MG63 (cell line): ENCODE measurements around the gene TMEM63A. TPM values are rescaled to one million over a fixed set of nuclear protein-coding genes. Genes with fewer than 3 reads are reported as not detected.
A peak's percentile ranks its signal among the peaks of the same experiment; 100 is the strongest.

Experiments used
- DNase-seq: peaks from one replicate; pipeline ENCODE4 v3.0.0-alpha.2; 2020
- H3K27me3 ChIP-seq: fragments of 250-450 bp; sonication (Bioruptor Pico); 2 replicates; pipeline ENCODE4 v1.5.1; 2020; ENCODE audit warnings: mild to moderate bottlenecking, moderate library complexity
- H3K36me3 ChIP-seq: fragments of 250-450 bp; sonication (Bioruptor Pico); 2 replicates; pipeline ENCODE4 v1.5.1; 2020; ENCODE audit warnings: mild to moderate bottlenecking, moderate library complexity
- H3K4me3 ChIP-seq: fragments of 250-450 bp; sonication (Bioruptor Pico); 2 replicates; pipeline ENCODE4 v1.5.1; 2020; ENCODE audit warnings: mild to moderate bottlenecking, moderate library complexity
- H3K9me3 ChIP-seq: fragments of 250-450 bp; sonication (Bioruptor Pico); 2 replicates; pipeline ENCODE4 v1.5.1; 2020; ENCODE audit warnings: mild to moderate bottlenecking, moderate library complexity
- total RNA-seq: library from RNA; depleted of rRNA; stranded (reverse); fragments of >200 nt; shearing (Covaris generic); gene quantifications from 2 replicates; pipeline ENCODE4 v1.2.3, GENCODE V29; 2014; ENCODE audit warnings: low replicate concordance

Gene TMEM63A
- total RNA-seq, 1 experiment from 2014 or later: 5.5 TPM

DNA sequence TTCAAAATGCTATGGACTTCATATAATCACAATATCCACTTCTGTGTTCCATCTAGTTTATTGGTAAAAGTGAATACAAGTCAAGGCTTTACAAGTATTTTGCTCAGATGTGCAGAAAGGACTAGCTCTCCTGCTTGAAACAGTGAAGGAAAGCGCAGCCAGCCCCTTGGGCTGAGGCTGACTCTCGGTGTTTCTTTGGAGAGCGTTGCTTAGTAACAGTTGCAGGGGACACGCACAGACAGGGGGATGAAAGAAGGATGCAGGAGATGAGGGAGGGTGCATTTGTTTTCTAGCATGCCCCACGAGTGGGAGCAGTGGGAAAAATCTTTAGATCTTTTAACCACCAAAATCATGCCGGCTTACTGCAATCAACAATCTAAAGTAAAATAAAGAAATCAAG, 32.8 kb upstream of the TMEM63A start:
- Histone ChIP-seq H3K36me3 (peaks cover 19% of the 10 kb centered on the region), H3K27me3 (no peaks in the 10 kb centered on the region), H3K4me3 (no peak overlapping the region), H3K9me3 (no peaks in the 10 kb centered on the region)
- DNase-seq: no peak

DNA sequence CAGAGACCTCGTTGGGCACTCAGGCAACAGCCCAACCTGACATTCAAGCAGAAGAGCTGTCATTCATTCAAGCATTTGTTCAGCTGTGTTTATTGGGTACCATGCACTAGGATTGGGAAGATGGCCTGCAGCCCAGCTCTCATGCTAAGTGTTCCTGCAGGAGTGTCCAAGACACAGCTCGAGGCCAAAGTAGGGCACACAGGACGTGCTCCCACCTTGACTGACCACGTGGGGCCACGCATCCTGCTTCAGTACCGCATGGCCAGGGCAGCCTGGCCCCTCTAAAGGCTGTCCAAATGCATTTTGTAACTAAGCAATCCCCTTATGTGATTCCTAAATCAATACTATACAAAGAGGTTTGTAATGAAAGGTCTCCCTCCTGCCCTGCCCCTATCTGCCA, 32.2 kb upstream of the TMEM63A start:
- DNase-seq: no peak
- Histone ChIP-seq H3K4me3 (no peak overlapping the region), H3K36me3 (peaks cover 14% of the 10 kb centered on the region), H3K9me3 (no peaks in the 10 kb centered on the region), H3K27me3 (no peaks in the 10 kb centered on the region)

DNA sequence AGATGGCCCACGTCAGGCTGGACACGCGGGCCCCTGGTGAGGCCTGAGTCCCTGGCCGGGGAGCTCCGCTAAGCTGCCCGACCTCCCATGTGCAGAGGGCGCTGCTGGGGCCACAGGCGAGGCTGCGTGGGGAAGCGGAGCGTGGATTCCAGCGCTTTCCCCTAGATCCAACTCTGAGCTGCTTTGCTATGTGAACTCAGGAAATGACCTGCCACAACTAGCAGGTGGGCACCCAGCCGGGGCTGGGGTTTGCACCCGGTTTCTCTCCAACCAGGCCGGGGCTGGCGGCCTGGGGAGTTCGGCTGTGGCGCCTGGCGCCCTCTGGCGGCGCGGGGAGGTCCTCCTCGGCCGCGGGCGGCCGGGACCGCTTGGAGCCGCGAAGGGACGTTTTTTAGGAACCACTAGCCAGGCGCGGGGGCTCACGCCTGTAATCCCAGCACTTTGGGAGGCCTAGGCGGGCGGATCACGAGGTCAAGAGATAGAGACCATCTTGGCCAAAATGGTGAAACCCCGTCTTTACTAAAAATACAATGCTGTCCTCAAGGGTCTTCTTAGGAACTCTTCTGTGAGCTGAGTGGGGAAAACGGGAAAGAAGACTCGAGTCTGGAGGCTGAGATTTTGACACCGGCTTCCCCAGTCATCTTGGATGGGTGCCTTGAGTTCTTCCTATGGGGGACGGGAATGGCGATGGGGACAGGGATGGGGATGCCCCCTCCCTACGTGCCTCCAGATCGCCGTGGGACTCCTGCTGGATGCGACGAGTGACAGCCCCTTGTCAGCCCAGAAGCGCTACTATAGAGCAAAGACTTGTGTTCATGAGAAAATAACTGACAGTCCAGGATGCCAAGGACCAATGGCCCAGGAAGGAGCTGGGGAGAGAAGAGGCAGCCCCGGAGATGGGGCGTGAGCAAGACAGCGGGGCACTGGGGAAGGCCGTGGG, 29.3 kb upstream of the TMEM63A start:
- H3K9me3 ChIP-seq: no peaks in the 10 kb centered on the region
- H3K4me3 ChIP-seq: no peak overlapping the region
- H3K27me3 ChIP-seq: no peaks in the 10 kb centered on the region
- H3K36me3 ChIP-seq: peaks cover 1% of the 10 kb centered on the region; the same call in 1 of the 2 replicates
- peak; percentile 54 for DNase-seq

DNA sequence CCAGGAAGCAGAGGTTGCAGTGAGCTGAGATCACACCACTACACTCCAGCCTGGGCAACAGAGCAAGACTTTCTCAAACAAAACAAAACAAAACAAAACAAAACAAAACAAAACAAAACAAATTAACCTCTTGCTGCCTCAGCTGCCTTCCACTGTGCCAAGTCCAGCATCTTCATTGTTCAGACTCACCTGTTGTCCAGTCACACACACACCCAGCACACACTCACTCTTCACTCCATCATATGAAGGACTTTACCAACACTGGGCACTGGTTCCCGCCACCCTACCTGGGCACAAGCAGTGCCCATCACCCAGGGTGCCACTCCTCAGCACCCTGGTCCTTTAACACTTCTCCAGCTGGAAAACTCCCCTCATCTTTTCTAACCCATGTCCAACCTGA, 27.3 kb upstream of the TMEM63A start:
- Histone ChIP-seq H3K9me3 (no peaks in the 10 kb centered on the region), H3K4me3 (no peak overlapping the region), H3K27me3 (no peaks in the 10 kb centered on the region), H3K36me3 (no peaks in the 10 kb centered on the region)
- DNase-seq: no peak

DNA sequence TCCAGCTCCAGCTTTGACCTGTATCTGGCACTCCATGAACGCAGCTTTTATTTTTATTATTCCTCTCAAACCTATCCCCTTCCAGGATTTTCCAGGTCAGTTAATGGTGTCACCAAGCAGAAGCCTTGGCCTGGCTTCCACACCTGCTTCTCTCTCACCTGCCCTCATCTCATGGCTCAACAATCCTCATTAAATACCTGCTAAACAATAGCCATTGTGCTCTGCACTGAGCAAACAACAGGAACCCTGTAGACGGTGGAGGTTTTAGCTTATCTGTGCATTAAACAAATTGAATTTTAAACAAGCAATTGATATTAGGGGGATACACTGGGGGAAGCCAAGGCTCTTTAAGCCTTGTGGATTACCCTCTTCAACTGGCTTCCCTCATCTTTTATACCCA, 26.6 kb upstream of the TMEM63A start:
- Histone ChIP-seq H3K4me3 (no peak overlapping the region), H3K36me3 (no peaks in the 10 kb centered on the region), H3K9me3 (no peaks in the 10 kb centered on the region), H3K27me3 (no peaks in the 10 kb centered on the region)
- no peak for DNase-seq

DNA sequence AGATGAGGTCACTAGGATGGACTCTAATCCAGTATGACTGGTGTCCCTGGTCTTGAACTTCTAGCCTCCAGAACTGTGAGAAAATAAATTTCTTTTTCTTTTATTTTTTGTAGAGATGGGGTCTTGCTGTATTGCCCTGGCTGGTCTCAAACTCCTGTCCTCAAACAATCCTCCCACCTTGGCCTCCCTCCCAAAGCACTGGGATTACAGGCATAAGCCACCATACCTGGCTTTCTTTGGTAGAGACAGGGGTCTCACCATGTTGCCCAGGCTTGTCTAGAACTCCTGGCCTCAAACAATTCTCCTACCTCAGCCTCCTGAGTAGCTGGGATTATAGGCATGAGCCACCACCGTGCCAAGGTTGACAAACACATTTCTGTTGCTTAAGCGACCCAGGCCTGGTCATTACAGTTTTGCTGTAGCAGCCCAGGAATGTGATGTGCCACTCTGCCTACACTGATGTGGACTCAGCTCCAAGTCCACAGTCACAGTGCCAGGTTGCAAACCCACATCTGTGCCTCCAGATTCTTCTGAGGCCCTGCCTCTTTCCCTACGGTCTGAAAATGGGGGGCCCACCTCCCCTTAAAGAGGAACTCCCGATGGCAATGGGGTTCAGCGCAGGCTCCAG, 25.9 kb upstream of the TMEM63A start:
- H3K4me3 ChIP-seq: no peak overlapping the region
- H3K36me3 ChIP-seq: no peaks in the 10 kb centered on the region
- H3K9me3 ChIP-seq: no peaks in the 10 kb centered on the region
- no peaks in the 10 kb centered on the region for H3K27me3 ChIP-seq
- DNase-seq: no peak

DNA sequence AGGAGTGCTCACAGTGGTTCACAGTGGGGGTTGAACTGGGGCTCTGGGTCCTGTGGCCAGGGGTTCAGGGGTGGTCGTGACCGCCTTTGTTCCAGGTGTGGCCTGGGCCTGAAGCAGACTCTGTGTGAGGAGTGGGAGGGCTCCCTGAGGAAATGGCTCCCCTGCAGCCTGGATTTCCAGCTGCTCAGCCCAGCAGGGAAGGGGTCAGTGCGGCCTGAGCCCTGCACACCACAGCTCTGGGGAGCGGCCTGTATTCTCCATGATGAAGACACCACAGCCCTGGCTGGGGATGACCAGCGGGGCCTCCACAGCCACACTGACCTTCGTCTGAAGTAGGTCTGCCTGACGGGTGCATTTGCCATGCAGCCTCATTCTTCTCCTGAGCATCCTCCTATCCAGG, 25.2 kb upstream of the TMEM63A start:
- Histone ChIP-seq H3K36me3 (no peaks in the 10 kb centered on the region), H3K27me3 (no peaks in the 10 kb centered on the region), H3K4me3 (no peak overlapping the region), H3K9me3 (no peaks in the 10 kb centered on the region)
- no peak for DNase-seq

DNA sequence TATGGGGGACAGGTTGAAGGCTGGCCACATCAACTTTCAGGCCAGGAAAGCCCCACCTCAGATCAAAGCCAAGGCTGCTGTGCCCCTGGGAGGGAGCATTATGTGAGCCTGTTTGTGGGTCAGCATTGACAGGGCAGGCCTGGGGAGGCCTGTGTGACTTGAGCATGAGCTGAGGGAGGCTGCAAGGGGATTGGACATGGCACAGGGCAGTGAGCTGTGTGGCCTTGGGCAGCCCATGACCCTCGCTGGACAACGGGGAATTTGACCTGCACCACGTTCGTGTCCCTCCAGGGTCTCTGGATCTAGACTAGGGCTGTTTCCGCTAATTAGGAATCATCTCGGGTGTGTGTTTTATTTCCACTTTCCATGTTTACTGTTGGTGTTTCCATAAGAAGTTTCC, 24.3 kb upstream of the TMEM63A start:
- Histone ChIP-seq H3K36me3 (no peaks in the 10 kb centered on the region), H3K4me3 (no peak overlapping the region), H3K9me3 (no peaks in the 10 kb centered on the region), H3K27me3 (no peaks in the 10 kb centered on the region)
- DNase-seq: no peak

DNA sequence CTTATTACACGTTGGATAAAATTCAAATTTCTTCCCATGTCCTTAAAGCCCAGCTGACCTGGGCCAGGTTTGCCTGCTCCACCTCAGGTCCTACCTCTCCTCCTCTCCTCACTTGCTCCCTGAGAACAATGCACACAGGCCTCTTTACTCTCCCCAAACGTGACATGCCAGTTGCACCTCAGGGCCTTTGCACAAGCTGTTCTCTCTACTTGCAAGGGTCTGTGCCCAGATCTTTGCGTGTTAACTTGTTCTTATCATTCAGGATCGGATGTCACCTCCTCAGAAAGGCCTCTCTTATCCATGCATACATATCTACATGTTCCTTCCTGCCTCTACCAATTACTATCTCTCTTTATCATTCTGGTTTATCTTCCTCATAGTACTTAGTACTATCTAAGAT, 21.4 kb upstream of the TMEM63A start:
- H3K27me3 ChIP-seq: no peaks in the 10 kb centered on the region
- H3K4me3 ChIP-seq: no peak overlapping the region
- no peak for DNase-seq
- no peaks in the 10 kb centered on the region for H3K36me3 ChIP-seq
- H3K9me3 ChIP-seq: no peaks in the 10 kb centered on the region

DNA sequence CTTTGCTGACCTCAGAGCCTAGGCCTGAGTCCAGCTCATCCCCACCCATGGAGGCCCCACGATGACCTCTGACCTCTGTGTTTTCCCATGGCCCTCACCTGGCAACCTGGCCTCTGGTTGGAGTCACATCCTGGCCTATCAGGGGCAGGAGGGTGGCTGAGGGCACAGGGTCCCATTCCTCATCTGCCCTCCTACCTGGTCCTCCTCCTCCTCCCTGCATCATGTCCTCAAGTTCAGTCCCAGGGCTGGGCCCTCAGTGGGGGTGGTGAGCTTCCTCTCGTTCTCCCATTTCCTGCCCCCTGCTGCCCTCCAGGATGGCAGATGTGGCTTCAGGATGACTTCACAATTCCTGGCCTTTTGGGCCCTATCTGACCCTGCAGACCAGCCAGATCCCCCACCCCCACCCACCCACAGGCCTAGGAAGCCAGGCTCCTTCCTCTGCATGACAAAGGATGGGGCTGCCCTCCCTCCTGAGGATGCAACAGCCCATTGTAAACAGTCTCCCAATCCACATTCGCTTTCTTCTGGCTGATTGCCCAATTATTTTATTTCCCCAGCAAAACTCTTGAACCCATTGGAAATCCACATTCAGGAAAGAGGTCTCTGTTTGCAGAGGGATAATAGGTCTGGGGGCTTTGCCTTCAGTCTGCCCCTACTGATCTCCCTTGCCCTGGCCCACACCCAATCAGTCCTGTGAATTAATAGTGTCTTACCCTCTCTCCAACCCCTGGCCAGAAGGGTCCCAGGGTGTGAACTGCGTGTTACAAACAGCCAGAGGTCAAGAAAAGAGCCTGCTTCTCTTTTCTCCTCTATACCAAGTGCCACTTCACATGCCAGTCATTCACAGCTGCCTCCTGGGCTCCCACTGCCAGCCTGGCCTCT, 17.1 kb upstream of the TMEM63A start:
- no peaks in the 10 kb centered on the region for H3K27me3 ChIP-seq
- no peak for DNase-seq
- no peaks in the 10 kb centered on the region for H3K9me3 ChIP-seq
- H3K36me3 ChIP-seq: no peaks in the 10 kb centered on the region
- H3K4me3 ChIP-seq: no peak overlapping the region

DNA sequence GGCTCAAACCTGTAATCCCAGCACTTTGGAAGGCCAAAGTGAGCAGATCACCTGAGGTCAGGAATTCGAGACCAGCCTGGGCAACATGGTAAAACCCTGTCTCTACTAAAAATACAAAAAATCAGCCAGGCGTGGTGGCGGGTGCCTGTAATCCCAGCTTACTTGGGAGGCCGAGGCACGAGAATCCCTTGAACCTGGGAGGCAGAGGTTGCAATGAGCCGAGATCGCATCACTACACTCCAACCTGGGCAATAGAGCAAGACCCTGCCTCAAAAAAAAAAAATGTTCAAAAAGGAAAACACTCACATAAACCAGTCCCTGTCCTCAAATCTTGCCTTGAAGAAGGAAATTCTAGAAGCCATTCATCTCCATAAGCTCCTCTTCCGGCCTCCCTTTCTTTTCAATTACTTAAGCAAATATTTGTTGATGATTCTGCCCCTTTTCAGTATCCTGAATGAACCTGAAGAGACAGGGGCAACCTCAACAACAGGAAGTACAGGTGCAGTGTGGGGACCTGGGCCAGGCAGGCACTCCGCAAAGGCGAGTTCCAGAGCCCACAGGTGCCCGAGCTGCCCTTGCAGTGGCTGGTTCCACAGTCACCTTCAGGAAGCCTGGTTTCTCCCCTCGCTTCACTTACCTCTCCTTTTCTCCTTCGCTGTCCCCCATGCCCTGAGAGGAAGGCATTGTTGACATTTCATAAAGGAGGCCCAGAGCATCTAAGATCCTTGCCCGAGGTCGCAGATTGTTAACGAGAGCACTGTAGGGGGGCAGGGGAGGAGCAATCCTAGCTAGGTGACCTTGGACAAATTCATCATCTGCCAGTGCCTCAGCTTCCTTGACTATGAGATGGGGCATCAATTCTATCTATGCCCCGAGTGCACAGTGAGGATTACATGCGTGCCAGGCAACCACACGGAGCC, 15.7 kb upstream of the TMEM63A start:
- no peak for DNase-seq
- no peaks in the 10 kb centered on the region for H3K36me3 ChIP-seq
- H3K9me3 ChIP-seq: no peaks in the 10 kb centered on the region
- H3K4me3 ChIP-seq: no peak overlapping the region
- H3K27me3 ChIP-seq: no peaks in the 10 kb centered on the region

DNA sequence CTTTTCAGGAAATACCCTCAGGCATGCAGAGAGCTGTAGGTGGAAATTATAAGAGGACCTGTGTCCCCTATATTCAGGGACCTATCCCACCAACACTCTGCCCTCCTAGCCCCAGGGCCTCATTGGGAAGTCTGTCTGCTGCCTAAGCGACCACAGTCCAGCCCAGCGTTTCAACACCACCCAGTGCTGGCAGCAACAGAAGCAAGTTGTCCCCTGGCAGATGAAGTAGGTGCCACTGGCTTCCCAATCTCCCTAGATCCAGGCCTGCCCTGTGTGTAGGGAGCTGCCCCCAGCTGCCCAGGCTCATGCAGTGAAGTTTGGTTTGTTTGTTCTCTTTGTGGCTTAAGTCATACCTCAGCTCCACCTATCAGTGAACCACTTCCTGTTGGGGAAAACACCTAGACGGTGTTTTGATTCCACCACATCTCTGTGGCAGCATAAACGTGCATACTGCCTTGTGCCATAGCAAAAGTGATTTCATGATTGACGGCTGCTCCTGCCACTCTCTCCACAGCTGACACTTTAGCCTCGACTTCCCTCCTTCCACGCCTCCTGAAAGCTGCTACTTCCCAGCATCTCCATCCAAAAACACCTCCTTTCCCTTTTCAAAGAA, 14.9 kb upstream of the TMEM63A start:
- Histone ChIP-seq H3K36me3 (no peaks in the 10 kb centered on the region), H3K27me3 (no peaks in the 10 kb centered on the region), H3K9me3 (no peaks in the 10 kb centered on the region), H3K4me3 (no peak overlapping the region)
- DNase-seq: no peak

DNA sequence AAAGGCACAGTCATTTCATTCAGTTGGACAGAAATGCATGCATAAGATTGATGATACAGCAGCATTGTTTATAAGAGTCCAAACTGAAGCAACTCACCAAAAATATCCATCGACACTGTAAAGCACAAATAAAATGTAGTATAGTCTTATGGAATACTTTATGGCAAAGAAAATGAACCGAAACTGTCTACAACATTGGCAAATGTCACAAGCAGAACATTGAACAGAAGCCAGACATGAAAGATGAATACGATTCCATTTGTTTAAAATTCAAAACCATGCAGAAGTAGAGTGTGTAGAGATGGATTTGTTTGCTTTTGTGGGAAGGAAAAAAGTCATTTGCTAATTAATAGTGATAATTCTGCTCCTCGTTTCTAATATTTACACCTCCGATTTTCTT, 14.3 kb upstream of the TMEM63A start:
- no peak for DNase-seq
- no peak overlapping the region for H3K4me3 ChIP-seq
- no peaks in the 10 kb centered on the region for H3K9me3 ChIP-seq
- H3K27me3 ChIP-seq: no peaks in the 10 kb centered on the region
- no peaks in the 10 kb centered on the region for H3K36me3 ChIP-seq

DNA sequence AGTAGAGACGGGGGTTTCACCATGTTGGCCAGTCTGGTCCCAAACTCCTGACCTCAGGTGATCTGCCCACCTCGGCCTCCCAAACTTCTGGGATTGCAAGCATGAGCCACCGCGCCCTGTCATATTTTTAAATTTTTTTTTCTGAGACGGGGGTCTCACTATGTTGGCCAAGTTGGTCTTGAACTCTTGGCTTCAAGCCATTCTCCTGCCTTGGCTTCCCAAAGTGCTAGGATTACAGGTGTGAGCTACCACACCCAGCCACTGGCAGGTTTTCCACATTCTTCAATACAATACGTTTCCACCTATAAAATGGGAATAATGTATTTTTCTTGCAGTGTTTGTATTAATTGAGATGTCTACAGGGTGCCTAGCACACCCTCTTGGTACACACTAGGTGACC, 10.1 kb upstream of the TMEM63A start:
- H3K36me3 ChIP-seq: no peaks in the 10 kb centered on the region
- H3K4me3 ChIP-seq: no peak overlapping the region

DNA sequence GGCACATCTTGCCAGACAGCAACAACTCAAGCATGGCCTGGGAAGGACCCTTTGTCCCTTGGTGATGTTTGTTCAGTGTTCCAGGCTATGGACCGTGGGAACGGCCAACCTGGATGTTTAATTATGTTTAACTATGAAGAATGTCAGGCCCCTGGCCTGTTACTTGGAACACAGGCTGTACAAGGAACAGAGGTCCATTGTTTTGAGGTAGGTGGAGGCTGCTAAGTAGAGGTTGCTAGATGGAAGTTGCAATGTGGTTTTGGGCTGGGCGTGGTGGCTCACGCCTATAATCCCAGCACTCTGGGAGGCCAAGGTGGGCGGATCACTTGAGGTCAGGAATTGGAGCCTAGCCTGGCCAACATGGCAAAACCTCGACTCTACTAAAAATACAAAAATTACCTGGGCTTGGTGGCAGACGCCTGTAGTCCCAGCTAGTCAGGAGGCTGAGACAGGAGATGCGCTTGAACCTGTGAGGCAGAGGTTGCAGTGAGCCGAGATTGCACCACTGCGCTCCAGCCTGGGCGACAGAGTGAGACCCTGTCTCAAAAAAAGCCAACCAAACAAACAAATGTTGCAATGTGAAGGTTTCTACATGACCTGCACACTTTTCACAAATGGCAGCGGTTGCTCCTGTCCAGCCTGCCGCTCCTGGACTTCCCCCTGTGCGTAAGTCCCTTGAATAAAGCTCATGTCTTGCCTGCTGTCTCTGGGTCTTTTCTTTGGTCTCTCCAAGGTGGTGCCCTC, 9.2 kb upstream of the TMEM63A start:
- Histone ChIP-seq H3K36me3 (no peaks in the 10 kb centered on the region), H3K4me3 (no peak overlapping the region), H3K27me3 (no peaks in the 10 kb centered on the region), H3K9me3 (no peaks in the 10 kb centered on the region)
- peak; percentile 38 for DNase-seq

More for the DNA sequence above, 10.1 kb upstream of the TMEM63A start:
- no peaks in the 10 kb centered on the region for H3K9me3 ChIP-seq
- H3K27me3 ChIP-seq: no peaks in the 10 kb centered on the region
- DNase-seq: no peak
